DND-41 (cell line): ENCODE measurements around the gene CCDC51.

Experiments
- CTCF ChIP-seq: IDR thresholded peaks from 2 replicates; pipeline ENCODE4 v1.5.1; 2012; ENCODE audit warnings: borderline replicate concordance, low read length, moderate library complexity, mild to moderate bottlenecking; ENCODE audit not compliant: poor library complexity, severe bottlenecking; ENCODE audit errors: extremely low read depth
- EZH2 ChIP-seq: IDR thresholded peaks from 3 replicates; pipeline ENCODE4 v1.6.1; 2012; ENCODE audit warnings: borderline replicate concordance, low read depth, mild to moderate bottlenecking, moderate library complexity, low read length, inconsistent platforms; ENCODE audit not compliant: severe bottlenecking

- TF ChIP-seq CTCF (no peak), EZH2 (no peak)
These were observed 20.8 kb downstream of the CCDC51 start for GRCh38 chr3:48419149-48419548.
